ENCODE data around the gene PTPRZ1.

The PTPRZ1 gene

DNA sequence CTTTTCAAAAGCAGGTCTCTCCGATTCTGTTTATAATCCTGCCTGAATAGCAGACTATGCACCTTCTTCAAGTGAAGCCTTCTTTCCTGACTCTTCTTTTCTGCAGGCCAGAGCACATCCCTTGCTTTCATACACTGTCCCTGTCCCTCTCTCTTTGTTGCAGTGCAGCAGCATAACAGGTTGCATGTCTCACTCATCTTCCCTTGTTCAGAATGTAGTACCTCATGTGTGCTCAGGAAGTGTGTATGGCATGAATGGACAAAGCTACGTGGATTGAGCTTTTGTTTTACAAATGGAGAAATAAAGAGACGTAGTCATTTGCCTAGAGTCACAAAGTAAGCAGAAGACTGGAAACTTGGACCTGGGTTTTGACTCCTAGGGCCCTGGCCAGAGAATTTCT lies 68.0 kb downstream of the PTPRZ1 start:
- no peaks in the 10 kb centered on the region for H3K36me3 ChIP-seq (ENCODE audit: control insufficient read depth in 1 of 2, insufficient read depth in 2 of 2, low read depth in 1 of 2, low read length in 2 of 2)
- H4K91ac ChIP-seq (ENCODE audit: low read length), result no peak overlapping the region
- no peaks in the 10 kb centered on the region for H3K4me1 ChIP-seq (ENCODE audit: control insufficient read depth, insufficient read depth, low read depth, low read length)
- no peak overlapping the region for H2BK12ac ChIP-seq (ENCODE audit: low read length in 2 of 2)
- H3K4me2 ChIP-seq (ENCODE audit: low read length, poor library complexity, severe bottlenecking), result no peak overlapping the region
- no peak overlapping the region for H2BK15ac ChIP-seq (ENCODE audit: low read depth, poor library complexity, severe bottlenecking)
- no peak overlapping the region for H3K4me3 ChIP-seq (ENCODE audit: insufficient read depth in 1 of 2, low read depth in 1 of 2, low read length in 2 of 2)
- 76% methylated on average over 3 of the region's 3 CpGs for WGBS
- H2AK5ac ChIP-seq (ENCODE audit: low read length, severe bottlenecking), result no peak overlapping the region
- no peak for DNase-seq
- H3K14ac ChIP-seq (ENCODE audit: low read length in 2 of 2), result no peak overlapping the region
- no peaks in the 10 kb centered on the region for H3K79me1 ChIP-seq (replicated peaks; ENCODE audit: low read length, poor library complexity, severe bottlenecking)
- H2BK5ac ChIP-seq (ENCODE audit: low read depth, low read length, poor library complexity, severe bottlenecking), result no peak overlapping the region
- H3K27me3 ChIP-seq (ENCODE audit: control insufficient read depth in 1 of 2, insufficient read depth in 1 of 2, low read length in 2 of 2), result no peaks in the 10 kb centered on the region
- no peak overlapping the region for H2AFZ ChIP-seq (ENCODE audit: low read depth, low read length)
- no peaks in the 10 kb centered on the region for H3K9me3 ChIP-seq (ENCODE audit: control insufficient read depth, low read length)
- no peak overlapping the region for H4K8ac ChIP-seq (ENCODE audit: low read length)
- no peak overlapping the region for H3K18ac ChIP-seq (ENCODE audit: low read depth in 1 of 2, low read length in 2 of 2)
- H3K23ac ChIP-seq (ENCODE audit: low read length in 2 of 2), result no peak overlapping the region
- H3K27ac ChIP-seq (ENCODE audit: low read length, poor library complexity, severe bottlenecking), result no peak overlapping the region
- H3K4ac ChIP-seq (ENCODE audit: low read depth in 1 of 2, low read length in 2 of 2), result no peak overlapping the region
- no peak overlapping the region for H3K9ac ChIP-seq (ENCODE audit: low read length)
- H2BK120ac ChIP-seq (ENCODE audit: low read depth, low read length), result no peak overlapping the region

DNA sequence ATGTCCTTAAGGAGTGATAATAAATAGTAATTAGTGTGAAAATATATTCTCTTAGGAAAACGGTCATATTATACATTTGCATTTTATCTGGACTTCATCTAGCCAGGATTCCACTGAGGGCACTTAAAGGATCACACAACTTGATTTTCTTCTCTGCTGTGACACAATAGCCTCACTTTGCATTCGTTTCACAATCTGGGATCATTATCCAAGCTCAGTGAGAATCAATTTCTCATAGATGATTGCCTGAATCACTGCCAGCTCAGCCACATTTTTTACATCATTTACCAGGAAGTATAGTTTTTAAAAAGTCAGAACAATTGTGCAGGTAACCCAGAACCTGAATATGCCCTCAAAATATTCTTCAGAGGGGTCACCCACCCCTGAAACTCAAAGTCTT lies 68.9 kb downstream of the PTPRZ1 start:
- H3K14ac ChIP-seq (ENCODE audit: low read length in 2 of 2), result no peak overlapping the region
- no peak overlapping the region for H3K4me3 ChIP-seq (ENCODE audit: insufficient read depth in 1 of 2, low read depth in 1 of 2, low read length in 2 of 2)
- H2BK15ac ChIP-seq (ENCODE audit: low read depth, poor library complexity, severe bottlenecking), result no peak overlapping the region
- 51% methylated on average over 2 of the region's 2 CpGs for WGBS
- no peak overlapping the region for H3K27ac ChIP-seq (ENCODE audit: low read length, poor library complexity, severe bottlenecking)
- H3K4ac ChIP-seq (ENCODE audit: low read depth in 1 of 2, low read length in 2 of 2), result no peak overlapping the region
- no peaks in the 10 kb centered on the region for H3K36me3 ChIP-seq (ENCODE audit: control insufficient read depth in 1 of 2, insufficient read depth in 2 of 2, low read depth in 1 of 2, low read length in 2 of 2)
- H3K18ac ChIP-seq (ENCODE audit: low read depth in 1 of 2, low read length in 2 of 2), result no peak overlapping the region
- no peaks in the 10 kb centered on the region for H3K27me3 ChIP-seq (ENCODE audit: control insufficient read depth in 1 of 2, insufficient read depth in 1 of 2, low read length in 2 of 2)
- no peak overlapping the region for H3K23ac ChIP-seq (ENCODE audit: low read length in 2 of 2)
- H3K9ac ChIP-seq (ENCODE audit: low read length), result no peak overlapping the region
- no peak overlapping the region for H2BK5ac ChIP-seq (ENCODE audit: low read depth, low read length, poor library complexity, severe bottlenecking)
- H3K4me2 ChIP-seq (ENCODE audit: low read length, poor library complexity, severe bottlenecking), result no peak overlapping the region
- H4K91ac ChIP-seq (ENCODE audit: low read length), result no peak overlapping the region
- no peaks in the 10 kb centered on the region for H3K79me1 ChIP-seq (replicated peaks; ENCODE audit: low read length, poor library complexity, severe bottlenecking)
- H2AK5ac ChIP-seq (ENCODE audit: low read length, severe bottlenecking), result no peak overlapping the region
- DNase-seq, result no peak
- H3K9me3 ChIP-seq (ENCODE audit: control insufficient read depth, low read length), result no peaks in the 10 kb centered on the region
- no peaks in the 10 kb centered on the region for H3K4me1 ChIP-seq (ENCODE audit: control insufficient read depth, insufficient read depth, low read depth, low read length)
- H2AFZ ChIP-seq (ENCODE audit: low read depth, low read length), result no peak overlapping the region
- no peak overlapping the region for H4K8ac ChIP-seq (ENCODE audit: low read length)
- no peak overlapping the region for H2BK12ac ChIP-seq (ENCODE audit: low read length in 2 of 2)
- H2BK120ac ChIP-seq (ENCODE audit: low read depth, low read length), result no peak overlapping the region

DNA sequence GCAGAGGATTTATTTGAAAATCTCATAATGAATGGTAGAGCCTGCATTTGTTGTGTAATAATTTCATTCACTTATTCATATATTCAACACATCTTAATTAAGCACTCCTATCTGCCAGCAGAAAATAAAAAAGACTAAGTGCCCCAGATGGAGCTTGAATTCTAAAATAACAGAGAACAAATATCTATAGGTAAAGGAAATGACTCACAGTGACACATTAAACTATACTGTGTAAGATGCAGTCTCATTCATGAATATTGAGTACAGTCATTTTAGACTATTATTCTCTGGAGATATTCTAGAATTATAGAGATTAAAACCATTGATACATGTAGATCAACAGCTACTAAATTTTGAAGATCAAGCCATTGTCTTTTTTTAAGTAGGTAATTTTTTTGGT lies 72.1 kb downstream of the PTPRZ1 start:
- Histone ChIP-seq H4K91ac (ENCODE audit: low read length) (no peak overlapping the region), H2BK120ac (ENCODE audit: low read depth, low read length) (no peak overlapping the region), H3K9me3 (ENCODE audit: control insufficient read depth, low read length) (no peaks in the 10 kb centered on the region), H3K18ac (ENCODE audit: low read depth in 1 of 2, low read length in 2 of 2) (no peak overlapping the region), H3K23ac (ENCODE audit: low read length in 2 of 2) (no peak overlapping the region), H4K8ac (ENCODE audit: low read length) (no peak overlapping the region), H3K27ac (ENCODE audit: low read length, poor library complexity, severe bottlenecking) (no peak overlapping the region), H3K79me1 (replicated peaks; ENCODE audit: low read length, poor library complexity, severe bottlenecking) (no peaks in the 10 kb centered on the region), H3K4me2 (ENCODE audit: low read length, poor library complexity, severe bottlenecking) (no peak overlapping the region), H3K36me3 (ENCODE audit: control insufficient read depth in 1 of 2, insufficient read depth in 2 of 2, low read depth in 1 of 2, low read length in 2 of 2) (no peaks in the 10 kb centered on the region), H2BK15ac (ENCODE audit: low read depth, poor library complexity, severe bottlenecking) (no peak overlapping the region), H3K4me1 (ENCODE audit: control insufficient read depth, insufficient read depth, low read depth, low read length) (no peaks in the 10 kb centered on the region), H3K14ac (ENCODE audit: low read length in 2 of 2) (no peak overlapping the region), H2AFZ (ENCODE audit: low read depth, low read length) (no peak overlapping the region), H2BK12ac (ENCODE audit: low read length in 2 of 2) (no peak overlapping the region), H3K27me3 (ENCODE audit: control insufficient read depth in 1 of 2, insufficient read depth in 1 of 2, low read length in 2 of 2) (no peaks in the 10 kb centered on the region), H2BK5ac (ENCODE audit: low read depth, low read length, poor library complexity, severe bottlenecking) (no peak overlapping the region), H2AK5ac (ENCODE audit: low read length, severe bottlenecking) (no peak overlapping the region), H3K4ac (ENCODE audit: low read depth in 1 of 2, low read length in 2 of 2) (no peak overlapping the region), H3K9ac (ENCODE audit: low read length) (no peak overlapping the region), H3K4me3 (ENCODE audit: insufficient read depth in 1 of 2, low read depth in 1 of 2, low read length in 2 of 2) (no peak overlapping the region)
- DNase-seq, result no peak

DNA sequence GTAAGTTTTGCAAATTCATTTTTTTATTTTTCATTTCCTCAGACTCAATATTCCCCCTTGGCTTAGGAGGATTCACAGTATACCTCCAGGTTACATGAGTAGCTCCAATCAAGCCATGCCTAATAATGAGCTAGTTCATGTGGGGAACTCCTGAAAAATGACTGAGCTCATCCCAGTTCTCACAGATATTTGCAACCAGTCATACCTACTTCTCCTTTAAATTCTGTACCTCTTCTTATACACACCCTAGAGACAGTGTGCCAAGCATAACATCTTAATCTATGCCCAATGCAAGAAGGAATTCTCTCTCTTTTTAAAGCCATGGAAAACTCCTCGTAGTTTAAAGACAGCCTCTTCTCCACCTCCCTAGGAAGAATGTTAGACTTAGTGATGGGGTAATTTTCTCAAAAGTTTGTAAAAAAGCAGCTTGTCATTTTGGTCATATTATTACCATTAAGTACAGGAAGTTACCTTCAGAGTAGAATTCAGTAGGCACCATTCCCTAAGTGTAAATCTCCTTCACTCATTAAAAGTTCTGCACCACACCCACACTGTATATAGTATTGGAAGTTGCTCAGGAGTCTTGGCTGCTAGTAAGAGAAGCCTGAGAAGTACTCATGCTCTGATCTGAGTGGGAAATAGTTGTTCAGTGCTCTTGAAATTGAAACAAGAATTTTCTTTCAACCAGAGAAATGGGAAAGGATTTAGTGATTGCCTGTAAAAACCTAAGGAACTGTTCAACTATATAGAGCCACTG lies 72.7 kb downstream of the PTPRZ1 start:
- H2AK5ac ChIP-seq (ENCODE audit: low read length, severe bottlenecking), result no peak overlapping the region
- H3K79me1 ChIP-seq (replicated peaks; ENCODE audit: low read length, poor library complexity, severe bottlenecking), result no peaks in the 10 kb centered on the region
- H2BK15ac ChIP-seq (ENCODE audit: low read depth, poor library complexity, severe bottlenecking), result no peak overlapping the region
- H2BK12ac ChIP-seq (ENCODE audit: low read length in 2 of 2), result no peak overlapping the region
- H3K4me3 ChIP-seq (ENCODE audit: insufficient read depth in 1 of 2, low read depth in 1 of 2, low read length in 2 of 2), result no peak overlapping the region
- no peak overlapping the region for H3K9ac ChIP-seq (ENCODE audit: low read length)
- no peak overlapping the region for H2AFZ ChIP-seq (ENCODE audit: low read depth, low read length)
- no peak overlapping the region for H3K27ac ChIP-seq (ENCODE audit: low read length, poor library complexity, severe bottlenecking)
- H3K4me1 ChIP-seq (ENCODE audit: control insufficient read depth, insufficient read depth, low read depth, low read length), result no peaks in the 10 kb centered on the region
- H4K91ac ChIP-seq (ENCODE audit: low read length), result no peak overlapping the region
- DNase-seq, result no peak
- no CpG with 5 or more reads among the region's 1 CpG for WGBS
- no peak overlapping the region for H3K18ac ChIP-seq (ENCODE audit: low read depth in 1 of 2, low read length in 2 of 2)
- no peaks in the 10 kb centered on the region for H3K36me3 ChIP-seq (ENCODE audit: control insufficient read depth in 1 of 2, insufficient read depth in 2 of 2, low read depth in 1 of 2, low read length in 2 of 2)
- no peak overlapping the region for H3K14ac ChIP-seq (ENCODE audit: low read length in 2 of 2)
- H4K8ac ChIP-seq (ENCODE audit: low read length), result no peak overlapping the region
- H3K23ac ChIP-seq (ENCODE audit: low read length in 2 of 2), result no peak overlapping the region
- no peaks in the 10 kb centered on the region for H3K27me3 ChIP-seq (ENCODE audit: control insufficient read depth in 1 of 2, insufficient read depth in 1 of 2, low read length in 2 of 2)
- H2BK5ac ChIP-seq (ENCODE audit: low read depth, low read length, poor library complexity, severe bottlenecking), result no peak overlapping the region
- H3K4me2 ChIP-seq (ENCODE audit: low read length, poor library complexity, severe bottlenecking), result no peak overlapping the region
- H3K9me3 ChIP-seq (ENCODE audit: control insufficient read depth, low read length), result no peaks in the 10 kb centered on the region
- no peak overlapping the region for H2BK120ac ChIP-seq (ENCODE audit: low read depth, low read length)
- H3K4ac ChIP-seq (ENCODE audit: low read depth in 1 of 2, low read length in 2 of 2), result no peak overlapping the region
